HepG2 (cell line): ENCODE data around the gene LIMK2. TPM values are rescaled to one million over a fixed set of nuclear protein-coding genes. Genes with fewer than 3 reads are reported as not detected.
A peak's percentile ranks its signal among the peaks of the same experiment; 100 is the strongest.

ENCODE experiments used
- ATF7-NPFF ChIP-seq: sonication (generic); formaldehyde crosslinking; IDR thresholded peaks from 2 replicates; pipeline ENCODE4 v1.8.1; 2023; ENCODE audit warnings: mild to moderate bottlenecking, low read depth, missing genetic modification reagents, moderate library complexity
- CCDC6 ChIP-seq: sonication (generic); formaldehyde crosslinking; IDR thresholded peaks from 2 replicates; pipeline ENCODE4 v1.8.1; 2022; ENCODE audit warnings: mild to moderate bottlenecking, missing genetic modification reagents, moderate library complexity
- KDM5B ChIP-seq: sonication (generic); formaldehyde crosslinking; IDR thresholded peaks from 2 replicates; pipeline ENCODE4 v1.4.0; 2020; ENCODE audit warnings: missing genetic modification reagents, mild to moderate bottlenecking, borderline replicate concordance
- POGZ ChIP-seq: sonication (generic); formaldehyde crosslinking; IDR thresholded peaks from 2 replicates; pipeline ENCODE4 v1.4.0; 2020; ENCODE audit warnings: mild to moderate bottlenecking, missing genetic modification reagents
- ZNF24 ChIP-seq: fragments of 450-650 bp; IDR thresholded peaks from 2 replicates; pipeline ENCODE4 v1.6.1; 2017; ENCODE audit warnings: antibody characterized with exemption, mild to moderate bottlenecking
- ZNF264 ChIP-seq: sonication (generic); formaldehyde crosslinking; IDR thresholded peaks from 2 replicates; pipeline ENCODE4 v1.4.0; 2020; ENCODE audit warnings: missing genetic modification reagents
- ZNF543 ChIP-seq: sonication (generic); formaldehyde crosslinking; IDR thresholded peaks from 2 replicates; pipeline ENCODE4 v1.4.0; 2020; ENCODE audit warnings: mild to moderate bottlenecking, missing genetic modification reagents
- ZNF670 ChIP-seq: sonication (generic); formaldehyde crosslinking; IDR thresholded peaks from 2 replicates; pipeline ENCODE4 v1.8.0; 2022; ENCODE audit warnings: mild to moderate bottlenecking, missing genetic modification reagents, borderline replicate concordance
- ZNF703 ChIP-seq: sonication (generic); formaldehyde crosslinking; IDR thresholded peaks from 2 replicates; pipeline ENCODE4 v1.5.1; 2020; ENCODE audit warnings: missing genetic modification reagents, mild to moderate bottlenecking, moderate library complexity, borderline replicate concordance
- polyA plus RNA-seq, 8 experiments: library from polyadenylated mRNA; depleted of rRNA in 3 of 8; stranded (reverse) in 7 of 8; unstranded in 1 of 8; fragments of >200 nt; fragmentation: Illumina TruSeq in 4 of 8; extraction: Trizol in 4 of 8; gene quantifications; 2 replicates each; pipeline versions ENCODE4 v1.2.1 to v1.2.3, GENCODE V29; 2011 to 2016; ENCODE audit warnings: low read depth in 4 of 8, missing spikeins in 1 of 8, mixed read lengths in 1 of 8; ENCODE audit not compliant: insufficient read depth in 1 of 8
- total RNA-seq, 5 experiments: library from RNA; depleted of rRNA; stranded (reverse); fragments of >200 nt; fragmentation: Illumina TruSeq; extraction: Trizol; gene quantifications; 2 replicates each; pipeline ENCODE4 v1.2.3, GENCODE V29; 2016; ENCODE audit warnings: low read depth in 1 of 5
- TF ChIP-seq, protein P1 (sequence below): IDR thresholded peaks from 2 replicates; pipeline ENCODE4 v1.6.1; 2016
- TF ChIP-seq, protein P2 (sequence below): sonication (generic); formaldehyde crosslinking; IDR thresholded peaks from 2 replicates; pipeline ENCODE4 v1.4.0; 2020; ENCODE audit warnings: low read depth, missing genetic modification reagents
- TF ChIP-seq, protein P3 (sequence below): sonication (generic); formaldehyde crosslinking; IDR thresholded peaks from 2 replicates; pipeline ENCODE4 v1.9.0; 2022; ENCODE audit warnings: low read depth, missing genetic modification reagents
- TF ChIP-seq, protein P4 (sequence below): sonication (generic); formaldehyde crosslinking; conservative IDR thresholded peaks from 2 replicates; pipeline ENCODE4 v1.4.0; 2020; ENCODE audit warnings: mild to moderate bottlenecking, missing genetic modification reagents, moderate library complexity
- TF ChIP-seq, protein P5 (sequence below), 2 experiments: sonication (generic) in 1 of 2; formaldehyde crosslinking in 1 of 2; IDR thresholded peaks; 2 replicates each; pipeline versions ENCODE4 v1.4.0 to v1.6.1; 2018 to 2020; ENCODE audit warnings: missing genetic modification reagents in 2 of 2, borderline replicate concordance in 1 of 2, low read depth in 1 of 2, mild to moderate bottlenecking in 1 of 2, missing biosample characterization in 1 of 2

Gene LIMK2
- total and polyA plus RNA-seq, 2 of the 13 experiments (the other 11 are each of a cell fraction or from before 2014, with no cell fraction given), result 20.9 to 29.8 TPM

DNA sequence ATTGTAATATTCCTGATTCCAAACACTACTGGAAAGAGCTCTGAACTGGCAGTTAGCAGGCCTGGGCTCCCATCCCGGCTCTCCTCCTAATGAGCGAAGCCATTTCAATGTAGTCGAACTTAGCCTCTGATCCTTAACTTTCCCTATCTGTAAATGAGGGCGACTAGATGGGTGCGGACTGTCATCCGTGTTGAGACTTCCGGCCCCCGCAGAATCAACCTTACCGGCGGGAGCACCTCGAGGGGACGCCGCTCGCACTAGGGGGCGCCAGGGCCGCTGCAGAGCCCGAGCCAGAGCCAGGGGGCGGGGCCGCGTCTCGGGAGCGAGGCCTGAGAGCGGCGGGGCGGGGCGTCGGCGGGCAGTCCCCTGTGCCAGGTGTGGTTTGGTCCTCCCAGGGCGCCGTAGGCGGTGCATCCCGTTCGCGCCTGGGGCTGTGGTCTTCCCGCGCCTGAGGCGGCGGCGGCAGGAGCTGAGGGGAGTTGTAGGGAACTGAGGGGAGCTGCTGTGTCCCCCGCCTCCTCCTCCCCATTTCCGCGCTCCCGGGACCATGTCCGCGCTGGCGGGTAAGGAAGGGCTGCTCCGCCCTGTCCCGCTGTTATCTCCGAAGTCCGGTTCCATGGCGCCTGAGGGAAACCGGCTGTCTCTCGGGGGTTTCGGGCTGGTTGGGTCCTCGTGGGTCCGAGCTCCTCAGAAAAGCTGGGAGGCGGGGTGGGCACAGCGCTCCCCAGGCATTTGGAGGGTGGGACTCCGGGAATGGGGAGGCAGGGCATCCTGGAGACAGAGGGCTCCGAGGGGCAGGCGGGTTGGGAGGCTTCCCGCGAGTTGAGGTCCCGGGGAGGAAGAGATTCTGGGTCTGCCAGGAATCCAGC is at the start of gene LIMK2 (continued):
- TF ChIP-seq POGZ (peak; percentile 45; the same call in 1 of the 2 replicates), ZNF264 (CRISPR knock-in tag) (peak; percentile 32; the same call in 1 of the 2 replicates), CCDC6 (CRISPR knock-in tag) (no peak), ATF7-NPFF (CRISPR knock-in tag) (peak; percentile 73; the same call in 1 of the 2 replicates), ZNF703 (CRISPR knock-in tag) (peak; percentile 77; the same call in 1 of the 2 replicates), ZNF24 (no peak), ZNF670 (CRISPR knock-in tag) (no peak), ZNF543 (CRISPR knock-in tag) (0 out of 2 replicates have a peak, but pooled peaks have one; percentile 24), KDM5B (CRISPR knock-in tag) (0 out of 2 replicates have a peak, but pooled peaks have one; percentile 42)
- TF ChIP-seq, protein P1, sequence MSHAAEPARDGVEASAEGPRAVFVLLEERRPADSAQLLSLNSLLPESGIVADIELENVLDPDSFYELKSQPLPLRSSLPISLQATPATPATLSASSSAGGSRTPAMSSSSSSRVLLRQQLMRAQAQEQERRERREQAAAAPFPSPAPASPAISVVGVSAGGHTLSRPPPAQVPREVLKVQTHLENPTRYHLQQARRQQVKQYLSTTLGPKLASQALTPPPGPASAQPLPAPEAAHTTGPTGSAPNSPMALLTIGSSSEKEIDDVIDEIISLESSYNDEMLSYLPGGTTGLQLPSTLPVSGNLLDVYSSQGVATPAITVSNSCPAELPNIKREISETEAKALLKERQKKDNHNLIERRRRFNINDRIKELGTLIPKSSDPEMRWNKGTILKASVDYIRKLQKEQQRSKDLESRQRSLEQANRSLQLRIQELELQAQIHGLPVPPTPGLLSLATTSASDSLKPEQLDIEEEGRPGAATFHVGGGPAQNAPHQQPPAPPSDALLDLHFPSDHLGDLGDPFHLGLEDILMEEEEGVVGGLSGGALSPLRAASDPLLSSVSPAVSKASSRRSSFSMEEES (CRISPR knock-in tag), result no peak
- TF ChIP-seq, protein P2, sequence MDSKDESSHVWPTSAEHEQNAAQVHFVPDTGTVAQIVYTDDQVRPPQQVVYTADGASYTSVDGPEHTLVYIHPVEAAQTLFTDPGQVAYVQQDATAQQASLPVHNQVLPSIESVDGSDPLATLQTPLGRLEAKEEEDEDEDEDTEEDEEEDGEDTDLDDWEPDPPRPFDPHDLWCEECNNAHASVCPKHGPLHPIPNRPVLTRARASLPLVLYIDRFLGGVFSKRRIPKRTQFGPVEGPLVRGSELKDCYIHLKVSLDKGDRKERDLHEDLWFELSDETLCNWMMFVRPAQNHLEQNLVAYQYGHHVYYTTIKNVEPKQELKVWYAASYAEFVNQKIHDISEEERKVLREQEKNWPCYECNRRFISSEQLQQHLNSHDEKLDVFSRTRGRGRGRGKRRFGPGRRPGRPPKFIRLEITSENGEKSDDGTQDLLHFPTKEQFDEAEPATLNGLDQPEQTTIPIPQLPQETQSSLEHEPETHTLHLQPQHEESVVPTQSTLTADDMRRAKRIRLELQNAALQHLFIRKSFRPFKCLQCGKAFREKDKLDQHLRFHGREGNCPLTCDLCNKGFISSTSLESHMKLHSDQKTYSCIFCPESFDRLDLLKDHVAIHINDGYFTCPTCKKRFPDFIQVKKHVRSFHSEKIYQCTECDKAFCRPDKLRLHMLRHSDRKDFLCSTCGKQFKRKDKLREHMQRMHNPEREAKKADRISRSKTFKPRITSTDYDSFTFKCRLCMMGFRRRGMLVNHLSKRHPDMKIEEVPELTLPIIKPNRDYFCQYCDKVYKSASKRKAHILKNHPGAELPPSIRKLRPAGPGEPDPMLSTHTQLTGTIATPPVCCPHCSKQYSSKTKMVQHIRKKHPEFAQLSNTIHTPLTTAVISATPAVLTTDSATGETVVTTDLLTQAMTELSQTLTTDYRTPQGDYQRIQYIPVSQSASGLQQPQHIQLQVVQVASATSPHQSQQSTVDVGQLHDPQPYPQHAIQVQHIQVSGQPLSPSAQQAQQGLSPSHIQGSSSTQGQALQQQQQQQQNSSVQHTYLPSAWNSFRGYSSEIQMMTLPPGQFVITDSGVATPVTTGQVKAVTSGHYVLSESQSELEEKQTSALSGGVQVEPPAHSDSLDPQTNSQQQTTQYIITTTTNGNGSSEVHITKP (CRISPR knock-in tag), result no peak; the same call in 1 of the 2 replicates
- TF ChIP-seq, protein P3, sequence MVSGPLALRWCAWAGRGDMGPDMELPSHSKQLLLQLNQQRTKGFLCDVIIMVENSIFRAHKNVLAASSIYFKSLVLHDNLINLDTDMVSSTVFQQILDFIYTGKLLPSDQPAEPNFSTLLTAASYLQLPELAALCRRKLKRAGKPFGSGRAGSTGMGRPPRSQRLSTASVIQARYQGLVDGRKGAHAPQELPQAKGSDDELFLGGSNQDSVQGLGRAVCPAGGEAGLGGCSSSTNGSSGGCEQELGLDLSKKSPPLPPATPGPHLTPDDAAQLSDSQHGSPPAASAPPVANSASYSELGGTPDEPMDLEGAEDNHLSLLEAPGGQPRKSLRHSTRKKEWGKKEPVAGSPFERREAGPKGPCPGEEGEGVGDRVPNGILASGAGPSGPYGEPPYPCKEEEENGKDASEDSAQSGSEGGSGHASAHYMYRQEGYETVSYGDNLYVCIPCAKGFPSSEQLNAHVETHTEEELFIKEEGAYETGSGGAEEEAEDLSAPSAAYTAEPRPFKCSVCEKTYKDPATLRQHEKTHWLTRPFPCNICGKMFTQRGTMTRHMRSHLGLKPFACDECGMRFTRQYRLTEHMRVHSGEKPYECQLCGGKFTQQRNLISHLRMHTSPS (CRISPR knock-in tag), result peak; percentile 42; the same call in 1 of the 2 replicates
- TF ChIP-seq, protein P4, sequence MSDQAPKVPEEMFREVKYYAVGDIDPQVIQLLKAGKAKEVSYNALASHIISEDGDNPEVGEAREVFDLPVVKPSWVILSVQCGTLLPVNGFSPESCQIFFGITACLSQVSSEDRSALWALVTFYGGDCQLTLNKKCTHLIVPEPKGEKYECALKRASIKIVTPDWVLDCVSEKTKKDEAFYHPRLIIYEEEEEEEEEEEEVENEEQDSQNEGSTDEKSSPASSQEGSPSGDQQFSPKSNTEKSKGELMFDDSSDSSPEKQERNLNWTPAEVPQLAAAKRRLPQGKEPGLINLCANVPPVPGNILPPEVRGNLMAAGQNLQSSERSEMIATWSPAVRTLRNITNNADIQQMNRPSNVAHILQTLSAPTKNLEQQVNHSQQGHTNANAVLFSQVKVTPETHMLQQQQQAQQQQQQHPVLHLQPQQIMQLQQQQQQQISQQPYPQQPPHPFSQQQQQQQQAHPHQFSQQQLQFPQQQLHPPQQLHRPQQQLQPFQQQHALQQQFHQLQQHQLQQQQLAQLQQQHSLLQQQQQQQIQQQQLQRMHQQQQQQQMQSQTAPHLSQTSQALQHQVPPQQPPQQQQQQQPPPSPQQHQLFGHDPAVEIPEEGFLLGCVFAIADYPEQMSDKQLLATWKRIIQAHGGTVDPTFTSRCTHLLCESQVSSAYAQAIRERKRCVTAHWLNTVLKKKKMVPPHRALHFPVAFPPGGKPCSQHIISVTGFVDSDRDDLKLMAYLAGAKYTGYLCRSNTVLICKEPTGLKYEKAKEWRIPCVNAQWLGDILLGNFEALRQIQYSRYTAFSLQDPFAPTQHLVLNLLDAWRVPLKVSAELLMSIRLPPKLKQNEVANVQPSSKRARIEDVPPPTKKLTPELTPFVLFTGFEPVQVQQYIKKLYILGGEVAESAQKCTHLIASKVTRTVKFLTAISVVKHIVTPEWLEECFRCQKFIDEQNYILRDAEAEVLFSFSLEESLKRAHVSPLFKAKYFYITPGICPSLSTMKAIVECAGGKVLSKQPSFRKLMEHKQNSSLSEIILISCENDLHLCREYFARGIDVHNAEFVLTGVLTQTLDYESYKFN, result peak; percentile 39; the same call in 1 of the 2 replicates
- TF ChIP-seq, protein P5, sequence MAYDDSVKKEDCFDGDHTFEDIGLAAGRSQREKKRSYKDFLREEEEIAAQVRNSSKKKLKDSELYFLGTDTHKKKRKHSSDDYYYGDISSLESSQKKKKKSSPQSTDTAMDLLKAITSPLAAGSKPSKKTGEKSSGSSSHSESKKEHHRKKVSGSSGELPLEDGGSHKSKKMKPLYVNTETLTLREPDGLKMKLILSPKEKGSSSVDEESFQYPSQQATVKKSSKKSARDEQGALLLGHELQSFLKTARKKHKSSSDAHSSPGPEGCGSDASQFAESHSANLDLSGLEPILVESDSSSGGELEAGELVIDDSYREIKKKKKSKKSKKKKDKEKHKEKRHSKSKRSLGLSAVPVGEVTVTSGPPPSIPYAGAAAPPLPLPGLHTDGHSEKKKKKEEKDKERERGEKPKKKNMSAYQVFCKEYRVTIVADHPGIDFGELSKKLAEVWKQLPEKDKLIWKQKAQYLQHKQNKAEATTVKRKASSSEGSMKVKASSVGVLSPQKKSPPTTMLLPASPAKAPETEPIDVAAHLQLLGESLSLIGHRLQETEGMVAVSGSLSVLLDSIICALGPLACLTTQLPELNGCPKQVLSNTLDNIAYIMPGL (CRISPR knock-in tag; IDR thresholded peaks at IDR 0.05; ENCODE audit: borderline replicate concordance in 1 of 2, low read depth in 1 of 2), result peak; percentile 82 to 89
